Left cardiac atrium (tissue), 4 donors: ENCODE data around the gene MRGPRX4. TPM values are rescaled to one million over a fixed set of nuclear protein-coding genes. Genes with fewer than 3 reads are reported as not detected.
"Not testable (repeated sequence)": the region's sequence is repeated elsewhere in the genome, so short reads cannot be mapped to it uniquely, and the experiment has no call there.

Source experiments
- ATAC-seq, 2 donors: fragments of 200-7000 bp; cut with Tn5 transposase; one replicate each; pipeline ENCODE4 v1.9.1; 2020; ENCODE audit warnings: mild to moderate bottlenecking in 2 of 2, moderate library complexity in 2 of 2
- DNase-seq: peaks from one replicate; pipeline ENCODE4 v3.0.0-alpha.2; 2020
- intact Hi-C, 2 donors: fragments of 100-400 bp; cut with DNase I; formaldehyde crosslinking; loops; one replicate each; pipeline versions ENCODE4 v1.14.1 to v1.15.1; 2022 to 2023
- long read RNA-seq: library from polyadenylated mRNA; unstranded; transcript quantifications from one replicate; pipeline ENCODE4 v2.0.0, GENCODE V29; 2021
- total RNA-seq, 2 donors: library from RNA; stranded (reverse); fragmentation: NEBNext Ultra II Directional; extraction: Animal tissue kit (Norgen Biotek cat#: 25700); gene quantifications; one replicate each; pipeline ENCODE4 v1.2.1, GENCODE V29; 2021
- donor health status: DM: no; HTN: yes; CAD: no.
- donor health status: DM: no; HTN: yes; CAD: no; lungs with severe emphysema.
- donor health status: DM: yes; HTN: yes; CAD: no.
- donor health status: Dilated cardiomyopathy.

MRGPRX4 gene
- not detected for total RNA-seq
- long read RNA-seq: 0 reads

- intact Hi-C loops: no loop called here
- ATAC-seq: no peak
- no peak for DNase-seq
These were observed at the start of gene MRGPRX4 for GRCh38 chr11:18172666-18173065. Gene MRGPRX4, plus strand, starts transcription at chr11:18172837. Its CDS starts 420 bp downstream, at chr11:18173257.

- ATAC-seq, intact Hi-C loops, DNase-seq: not testable (repeated sequence)
These were observed 41.5 kb upstream of the MRGPRX4 start for GRCh38 chr11:18131115-18131514.

GRCh38 chr11:18132341-18132740, 40.3 kb upstream of the MRGPRX4 start, which contains the start of gene MRGPRX3:
Gene MRGPRX3, plus strand, starts transcription at chr11:18132571. Its CDS starts 4,632 bp downstream, at chr11:18137203.
- no peak for ATAC-seq
- no peak for DNase-seq
- intact Hi-C loops: no loop called here

- intact Hi-C loops: no loop called here
- no peak for DNase-seq
- no peak for ATAC-seq
These were observed 37.3 kb upstream of the MRGPRX4 start for GRCh38 chr11:18135308-18135707.

GRCh38 chr11:18137186-18137800, 35.3 kb upstream of the MRGPRX4 start:
- intact Hi-C loops: no loop called here
- ATAC-seq (no peak), DNase-seq (no peak)

GRCh38 chr11:18140145-18140544, 32.5 kb upstream of the MRGPRX4 start:
- ATAC-seq: no peak
- intact Hi-C loops: no loop called here
- no peak for DNase-seq

- ATAC-seq: no peak
- no peak for DNase-seq
- intact Hi-C loops: no loop called here
These were observed 28.4 kb upstream of the MRGPRX4 start for GRCh38 chr11:18144243-18144642.

- ATAC-seq (no peak), DNase-seq (no peak)
- intact Hi-C loops: no loop called here
These were observed 27.6 kb upstream of the MRGPRX4 start for GRCh38 chr11:18145025-18145424.

GRCh38 chr11:18145837-18146236, 26.8 kb upstream of the MRGPRX4 start:
- ATAC-seq (no peak), DNase-seq (no peak)
- intact Hi-C loops: no loop called here

GRCh38 chr11:18151581-18151980, 21.1 kb upstream of the MRGPRX4 start:
- intact Hi-C loops: no loop called here
- DNase-seq: no peak
- ATAC-seq: no peak

GRCh38 chr11:18168372-18168771, 4.3 kb upstream of the MRGPRX4 start:
- ATAC-seq: no peak
- intact Hi-C loops: no loop called here
- DNase-seq: no peak

- intact Hi-C loops: no loop called here
- DNase-seq (no peak), ATAC-seq (no peak)
These were observed 1.1 kb upstream of the MRGPRX4 start for GRCh38 chr11:18171377-18172000.

GRCh38 chr11:18173225-18173866, 709 bp downstream of the MRGPRX4 start:
- intact Hi-C loops: no loop called here
- no peak for ATAC-seq
- no peak for DNase-seq

- DNase-seq: no peak
- no peak for ATAC-seq
- intact Hi-C loops: no loop called here
These were observed 16.2 kb downstream of the MRGPRX4 start for GRCh38 chr11:18188796-18189195.

GRCh38 chr11:18189476-18190245, 17.0 kb downstream of the MRGPRX4 start:
- ATAC-seq, DNase-seq, intact Hi-C loops: not testable (repeated sequence)

- ATAC-seq (no peak), DNase-seq (no peak)
- intact Hi-C loops: no loop called here
These were observed 18.7 kb downstream of the MRGPRX4 start for GRCh38 chr11:18191376-18191775.

GRCh38 chr11:18193010-18193409, 20.4 kb downstream of the MRGPRX4 start:
- DNase-seq: no peak
- intact Hi-C loops: no loop called here
- no peak for ATAC-seq

- no peak for ATAC-seq
These were observed 23.9 kb downstream of the MRGPRX4 start for GRCh38 chr11:18196532-18196931.

GRCh38 chr11:18197738-18198137, 25.1 kb downstream of the MRGPRX4 start:
- ATAC-seq, intact Hi-C loops: not testable (repeated sequence)

More at GRCh38 chr11:18196532-18196931, 23.9 kb downstream of the MRGPRX4 start:
- DNase-seq: no peak
- intact Hi-C loops: no loop called here

GRCh38 chr11:18203723-18204122, 31.1 kb downstream of the MRGPRX4 start:
- intact Hi-C loops: no loop called here
- no peak for DNase-seq
- ATAC-seq: no peak

More at GRCh38 chr11:18197738-18198137, 25.1 kb downstream of the MRGPRX4 start:
- DNase-seq: not testable (repeated sequence)
